ENCODE data around the gene AGTPBP1. TPM values are rescaled to one million over a fixed set of nuclear protein-coding genes. Genes with fewer than 3 reads are reported as not detected.

Gene AGTPBP1
- total and polyA plus RNA-seq, 2 of the 8 experiments (the other 6 are each of a cell fraction or from before 2014, with no cell fraction given): 13.4 to 65.2 TPM

- TF ChIP-seq CTCF (IDR thresholded peaks at IDR 0.05; ENCODE audit: control extremely low read depth in 1 of 3, insufficient read depth in 1 of 3, low read depth in 1 of 3, low read length in 3 of 3) (no peak), CHD2 (IDR thresholded peaks at IDR 0.05; ENCODE audit: low read length) (no peak)
Measured at GRCh38 chr9:85536514-85536913, 205.2 kb downstream of the AGTPBP1 start (continued).

Measured in H1 (cell line).